Stimulated activated CD8-positive, alpha-beta memory T cell treated with anti-CD3 and anti-CD28 coated beads, Interleukin-15, amount 100 ng/mL, for 24 hours (primary cell): ENCODE results near the gene MYCL.

Experiments
- DNase-seq: peaks from one replicate; pipeline ENCODE4 v3.0.0-alpha.2; 2020; ENCODE audit warnings: low read depth

MYCL gene, protein sequence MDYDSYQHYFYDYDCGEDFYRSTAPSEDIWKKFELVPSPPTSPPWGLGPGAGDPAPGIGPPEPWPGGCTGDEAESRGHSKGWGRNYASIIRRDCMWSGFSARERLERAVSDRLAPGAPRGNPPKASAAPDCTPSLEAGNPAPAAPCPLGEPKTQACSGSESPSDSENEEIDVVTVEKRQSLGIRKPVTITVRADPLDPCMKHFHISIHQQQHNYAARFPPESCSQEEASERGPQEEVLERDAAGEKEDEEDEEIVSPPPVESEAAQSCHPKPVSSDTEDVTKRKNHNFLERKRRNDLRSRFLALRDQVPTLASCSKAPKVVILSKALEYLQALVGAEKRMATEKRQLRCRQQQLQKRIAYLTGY

DNA sequence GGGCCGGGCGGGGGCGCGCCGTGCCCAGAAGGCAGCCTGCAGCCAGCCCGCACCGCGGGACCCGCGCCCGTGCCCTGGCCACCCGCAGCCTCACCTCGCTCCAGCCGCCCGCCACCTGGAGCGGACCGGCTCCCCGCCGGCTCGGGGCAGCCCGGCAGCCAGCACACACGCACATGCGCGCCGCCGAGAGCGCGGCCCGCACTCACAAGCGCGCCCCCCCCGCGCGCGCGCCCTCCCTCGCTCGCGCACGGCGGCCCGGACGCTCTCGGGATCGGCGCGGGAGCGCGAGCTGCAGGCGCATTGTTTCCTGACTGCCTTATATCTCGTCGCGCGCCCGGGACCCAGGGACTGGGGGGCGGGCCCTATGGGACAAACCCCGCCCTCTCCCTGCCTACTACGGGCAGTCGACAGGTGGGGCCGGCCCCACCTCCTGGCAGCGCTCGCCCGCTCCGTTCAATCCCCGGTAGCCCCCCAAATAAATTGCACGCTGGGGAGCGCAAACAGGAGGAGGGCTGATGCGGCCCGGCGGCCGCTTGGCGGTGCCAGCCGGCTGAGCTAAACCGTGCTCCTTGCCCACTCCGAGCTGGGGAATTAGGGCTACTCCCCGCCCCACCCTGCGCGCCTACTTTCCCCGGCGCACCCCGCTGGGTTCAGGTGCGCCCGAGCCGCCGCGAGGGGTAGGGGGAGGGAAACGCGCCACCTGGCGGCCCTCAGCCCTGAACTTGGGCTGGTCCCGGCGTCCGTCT lies at the start of gene MYCL:
MYCL (minus strand) TSS at position 204 of the 746 bp plus-strand sequence. CDS start 483 bp downstream, outside the sequence.
- DNase-seq = peak; percentile 39

DNA sequence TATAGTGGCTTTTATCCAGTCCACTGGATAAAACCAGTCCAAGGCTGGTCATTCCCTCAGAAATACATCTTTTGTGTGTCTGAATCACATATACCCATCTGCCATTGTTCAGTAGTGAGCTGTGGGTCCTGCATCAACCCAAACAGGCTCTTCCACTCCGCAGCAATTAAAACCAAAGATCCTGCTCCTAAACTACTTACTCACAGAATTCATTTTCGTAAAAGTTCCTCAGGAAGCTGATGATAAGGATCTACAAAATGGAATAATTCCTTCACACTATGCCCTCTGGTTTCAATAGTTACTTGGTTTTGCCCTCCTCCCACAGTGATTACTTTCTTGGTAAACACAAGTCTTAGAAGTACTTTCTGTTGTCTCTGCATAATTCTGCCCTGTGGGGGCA lies 48.2 kb upstream of the MYCL start:
- DNase-seq = no peak

DNA sequence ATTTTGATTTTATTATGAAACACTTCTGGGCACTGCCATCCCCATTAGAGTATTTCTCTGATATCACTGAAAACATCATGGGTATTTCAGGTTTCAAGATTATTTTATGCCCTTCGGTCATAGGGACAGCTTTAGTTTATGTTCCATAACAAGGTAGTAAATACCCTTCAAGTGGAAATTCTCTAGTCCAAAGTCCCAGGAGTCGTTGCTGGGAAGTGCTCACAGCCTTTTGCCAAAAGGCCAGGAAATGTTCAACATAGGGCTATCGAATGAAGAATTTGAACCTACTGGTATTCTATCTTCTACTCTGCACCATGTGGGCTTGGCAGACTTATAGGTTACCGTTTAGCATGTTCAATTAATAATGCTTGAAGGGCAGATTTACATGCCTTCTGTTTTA lies 45.5 kb upstream of the MYCL start:
- no peak for DNase-seq

DNA sequence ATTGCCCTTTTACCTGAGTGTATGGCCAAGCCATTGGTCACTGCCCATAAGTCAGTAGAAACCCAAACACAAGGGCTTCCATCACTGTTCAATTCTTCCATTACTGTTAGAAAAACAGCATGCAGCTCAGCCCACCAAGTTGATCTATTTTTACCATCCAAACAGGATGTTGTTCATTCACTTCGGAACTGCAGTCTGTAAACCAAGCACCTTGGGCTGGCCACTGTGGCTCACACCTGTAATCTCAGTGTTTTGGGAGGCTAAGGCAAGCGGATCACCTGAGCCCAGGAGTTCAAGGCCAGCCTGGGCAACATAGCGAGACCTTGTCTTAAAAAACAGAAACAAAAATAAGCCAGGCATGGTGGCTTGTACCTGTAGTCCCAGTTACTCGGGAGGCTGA lies 44.5 kb upstream of the MYCL start:
- no peak for DNase-seq

DNA sequence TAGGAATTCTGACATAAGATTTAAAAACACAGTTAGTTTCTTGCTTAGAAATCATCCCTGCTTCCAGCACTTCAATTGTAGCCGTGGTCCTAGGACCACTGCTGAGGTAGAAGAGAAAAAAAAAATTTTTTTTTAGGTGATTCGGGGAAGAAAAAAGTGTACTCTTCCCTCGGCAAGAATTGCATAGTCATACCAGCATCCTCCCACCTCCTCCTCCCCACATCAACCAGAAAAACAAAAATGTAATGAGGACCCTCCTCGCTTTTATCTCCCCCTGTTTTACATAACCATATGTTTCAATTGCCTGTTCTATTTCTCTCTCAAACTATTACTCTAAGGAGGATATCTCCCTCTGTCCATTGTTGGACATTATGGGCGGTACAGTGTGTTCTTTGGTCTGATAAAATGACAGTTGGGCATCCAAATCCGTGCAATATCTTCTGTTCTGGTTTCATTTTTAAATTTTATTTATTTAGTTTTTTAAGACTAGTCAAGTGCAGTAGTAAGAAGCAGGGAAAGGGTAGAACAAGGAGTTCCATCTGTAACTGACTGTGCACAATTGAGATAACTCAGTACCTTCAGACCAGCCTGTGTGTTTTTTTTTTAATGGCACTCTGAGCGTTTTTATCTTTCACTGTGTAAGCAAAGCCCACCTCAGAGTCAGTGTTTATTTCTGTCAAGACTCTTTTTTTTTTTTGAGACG lies 42.8 kb upstream of the MYCL start:
- DNase-seq = no peak

DNA sequence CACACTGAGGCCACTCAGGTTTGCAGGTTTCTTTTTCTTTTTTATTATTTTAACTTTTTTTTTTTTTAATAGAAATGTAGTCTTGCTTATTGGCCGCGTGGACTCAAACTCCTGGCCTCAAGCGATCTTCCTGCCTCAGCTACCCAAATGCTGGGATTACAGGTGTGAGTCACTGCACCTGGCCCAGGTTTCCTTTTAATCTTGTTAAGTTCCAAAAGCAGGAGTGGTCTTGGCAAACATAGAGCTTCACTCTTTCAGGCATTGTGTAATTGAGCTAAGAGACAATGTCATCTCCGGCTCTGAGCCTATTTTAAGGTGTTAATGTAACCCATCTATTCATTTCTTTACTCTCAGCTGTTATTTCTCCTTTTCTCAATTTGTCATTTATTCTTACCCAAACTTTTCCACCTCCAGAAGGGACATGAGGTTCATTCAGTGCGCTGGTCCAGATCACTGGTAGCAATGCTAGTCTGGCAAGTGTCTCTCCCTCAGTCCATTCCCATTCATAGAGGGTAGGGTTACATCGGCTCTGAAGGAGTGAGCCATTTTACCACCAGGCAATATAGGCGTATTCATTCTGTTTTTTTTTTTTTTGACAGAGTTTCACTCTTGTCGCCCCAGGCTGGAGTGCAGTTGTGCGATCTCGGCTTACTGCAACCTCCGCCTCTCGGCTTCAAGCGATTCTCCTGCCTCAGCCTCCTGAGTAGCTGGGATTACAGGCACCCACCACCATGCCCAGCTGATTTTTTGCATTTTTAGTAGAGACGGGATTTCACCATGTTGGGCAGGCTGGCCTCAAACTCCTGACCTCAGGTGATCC lies 42.0 kb upstream of the MYCL start:
- no peak for DNase-seq

DNA sequence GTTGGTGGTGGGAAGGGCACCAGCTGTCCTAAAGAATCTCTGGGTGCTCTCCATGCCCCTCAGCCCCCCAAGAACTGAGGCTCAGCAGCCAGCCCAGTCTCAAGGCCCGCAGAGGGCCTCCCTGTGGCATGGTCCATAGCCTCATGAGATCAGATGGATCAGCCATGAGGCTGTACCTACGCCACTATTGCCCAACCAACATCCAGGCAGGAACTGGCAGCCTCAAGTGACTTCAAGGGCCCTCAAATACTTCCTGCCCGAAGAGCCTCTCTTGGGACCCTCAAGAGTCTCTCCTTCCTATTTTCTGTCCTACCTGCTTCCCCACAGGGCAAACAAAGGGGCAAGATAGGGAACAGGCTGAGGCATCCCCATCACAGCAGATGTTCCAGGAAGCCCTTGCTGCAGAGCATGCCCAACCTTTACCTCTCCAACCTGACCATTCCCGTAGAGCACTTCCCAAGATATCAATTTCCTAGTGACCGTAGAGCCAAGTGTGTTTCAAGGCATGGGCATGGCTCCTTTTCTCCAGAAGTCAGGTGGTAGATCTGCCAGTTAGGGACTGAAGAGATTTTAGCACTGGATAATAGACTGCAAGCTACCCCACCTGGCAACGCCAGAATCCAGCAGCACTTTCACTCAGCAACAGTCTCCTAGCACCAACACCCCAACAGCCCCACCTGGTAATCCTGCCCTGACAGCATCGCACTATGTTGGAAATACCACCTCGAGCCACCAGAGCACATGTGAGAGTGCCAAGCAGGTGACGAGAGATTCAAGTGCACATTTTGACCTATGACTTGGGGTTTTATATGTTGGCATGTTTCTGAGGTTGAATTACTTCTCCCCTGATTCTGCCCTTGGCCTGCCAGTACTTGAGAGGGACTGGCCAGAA lies 39.5 kb upstream of the MYCL start:
- no peak for DNase-seq

DNA sequence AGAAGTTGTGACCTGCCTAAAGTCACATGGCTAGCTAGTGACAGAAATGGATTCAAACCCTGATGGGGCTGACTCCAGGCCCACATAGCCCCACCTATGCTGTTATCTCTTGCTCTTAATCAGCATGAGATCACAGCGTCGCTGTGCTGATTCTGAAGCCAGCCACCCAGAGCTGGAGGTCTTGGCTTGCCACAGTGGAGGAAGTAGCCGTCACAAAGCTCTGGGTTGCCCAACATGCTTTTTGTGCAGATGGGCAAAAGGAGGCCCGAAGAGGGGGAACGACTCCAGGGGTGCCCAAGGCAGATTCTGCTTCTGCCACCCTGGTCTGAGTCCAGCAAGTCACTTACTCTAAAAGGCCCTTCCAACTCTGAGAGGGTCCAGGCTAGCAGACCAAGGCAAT lies 38.5 kb upstream of the MYCL start:
- no peak for DNase-seq

DNA sequence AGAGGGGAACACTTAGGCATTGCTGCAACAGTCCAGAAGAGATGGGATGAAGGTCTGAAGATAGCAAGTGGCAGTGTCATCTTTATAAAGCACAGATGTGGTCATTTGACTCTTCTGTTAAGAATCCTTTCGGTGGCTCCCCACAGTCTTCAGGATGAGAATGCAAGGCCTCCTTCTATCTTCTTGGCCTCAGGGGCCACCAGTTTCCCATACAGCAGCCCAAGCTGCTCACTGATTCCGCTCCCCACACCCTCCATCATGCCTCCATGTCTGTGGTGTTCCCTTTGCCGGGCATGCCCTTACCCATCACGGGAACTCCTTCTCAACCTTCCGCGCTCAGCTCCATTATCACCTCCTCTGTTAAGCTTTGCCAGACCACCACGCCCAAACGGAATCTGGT lies 37.1 kb upstream of the MYCL start:
- DNase-seq = no peak

DNA sequence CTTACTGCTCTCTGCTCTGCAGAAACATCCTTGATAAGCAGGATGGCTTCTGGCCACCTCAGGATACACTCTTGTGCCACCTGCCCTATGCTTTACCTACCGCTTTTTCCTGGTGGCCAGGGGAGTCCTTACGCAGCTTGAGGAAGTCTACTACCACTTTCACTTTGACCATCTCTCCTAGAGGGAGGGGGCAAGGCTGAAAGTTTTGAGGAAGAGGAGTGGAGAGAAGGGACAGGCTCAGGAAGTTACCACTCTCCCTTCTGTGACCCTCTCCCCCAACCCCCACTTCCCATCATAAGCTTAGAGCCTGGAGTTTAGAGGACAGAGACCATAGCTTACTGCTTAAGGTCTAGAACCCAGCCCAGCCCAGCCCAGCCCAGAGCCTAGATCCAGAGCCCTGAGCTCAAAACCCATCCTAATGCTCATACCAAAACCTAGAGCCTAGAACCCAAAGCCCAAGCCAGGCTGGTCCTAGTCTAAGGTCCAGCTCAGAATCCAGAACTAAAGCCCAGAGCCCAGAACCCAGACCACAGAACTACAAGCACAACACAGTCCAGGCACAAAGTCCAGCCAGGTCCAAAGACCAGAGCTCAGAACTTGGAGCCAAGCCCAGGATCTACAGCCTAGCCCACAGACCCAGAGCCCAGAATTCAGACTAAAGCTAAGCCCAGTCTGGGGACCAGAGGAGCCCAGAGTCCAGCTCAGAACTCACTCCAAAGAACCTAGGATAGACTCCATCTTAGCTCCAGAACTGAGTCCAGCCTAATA lies 35.2 kb upstream of the MYCL start:
- no peak for DNase-seq

DNA sequence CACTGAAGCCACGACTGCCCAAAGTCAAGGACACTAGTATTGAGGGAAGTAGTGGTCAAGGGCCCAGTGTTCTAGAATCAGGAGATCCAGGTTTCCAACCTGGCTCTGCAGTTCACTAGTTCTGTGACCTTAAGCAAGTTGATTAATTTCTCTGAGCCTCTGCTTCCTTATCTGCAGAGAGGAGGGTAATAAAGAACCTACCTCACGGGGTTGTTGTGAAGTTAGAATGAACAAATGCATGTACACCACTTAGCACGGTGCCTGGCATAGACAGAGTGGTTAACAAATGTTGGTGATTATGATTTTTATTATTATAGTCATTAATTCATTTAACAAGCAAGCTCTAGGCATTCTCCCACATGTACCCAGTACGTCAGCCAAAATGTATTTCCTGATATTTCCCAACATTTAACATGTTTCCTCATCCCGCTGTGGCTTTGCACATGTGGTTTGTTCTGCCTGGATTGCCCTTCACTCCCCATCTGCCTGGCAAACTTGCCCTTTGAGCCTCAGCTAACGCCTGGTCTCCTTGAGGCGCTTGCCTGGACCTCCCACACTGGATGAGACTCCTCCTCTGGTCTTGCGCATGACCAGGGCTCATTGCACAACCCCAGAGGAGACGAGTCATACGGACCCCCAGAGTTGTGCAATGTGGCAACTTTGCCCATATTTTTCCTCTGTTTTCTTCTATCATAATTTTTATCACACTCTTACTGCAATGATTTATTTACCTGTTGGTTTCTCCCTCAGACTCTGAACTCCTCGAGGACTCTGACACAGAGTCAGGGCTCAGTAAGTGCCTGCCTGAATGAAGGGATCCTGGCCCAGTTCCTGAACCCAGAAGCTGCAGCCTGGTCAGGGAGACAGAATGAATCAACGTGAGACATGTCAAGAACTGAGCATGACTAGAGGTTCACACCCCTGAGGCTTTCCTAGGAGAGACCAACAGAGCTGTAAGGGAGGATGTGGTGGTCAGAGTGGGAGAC lies 32.5 kb upstream of the MYCL start:
- DNase-seq = no peak

DNA sequence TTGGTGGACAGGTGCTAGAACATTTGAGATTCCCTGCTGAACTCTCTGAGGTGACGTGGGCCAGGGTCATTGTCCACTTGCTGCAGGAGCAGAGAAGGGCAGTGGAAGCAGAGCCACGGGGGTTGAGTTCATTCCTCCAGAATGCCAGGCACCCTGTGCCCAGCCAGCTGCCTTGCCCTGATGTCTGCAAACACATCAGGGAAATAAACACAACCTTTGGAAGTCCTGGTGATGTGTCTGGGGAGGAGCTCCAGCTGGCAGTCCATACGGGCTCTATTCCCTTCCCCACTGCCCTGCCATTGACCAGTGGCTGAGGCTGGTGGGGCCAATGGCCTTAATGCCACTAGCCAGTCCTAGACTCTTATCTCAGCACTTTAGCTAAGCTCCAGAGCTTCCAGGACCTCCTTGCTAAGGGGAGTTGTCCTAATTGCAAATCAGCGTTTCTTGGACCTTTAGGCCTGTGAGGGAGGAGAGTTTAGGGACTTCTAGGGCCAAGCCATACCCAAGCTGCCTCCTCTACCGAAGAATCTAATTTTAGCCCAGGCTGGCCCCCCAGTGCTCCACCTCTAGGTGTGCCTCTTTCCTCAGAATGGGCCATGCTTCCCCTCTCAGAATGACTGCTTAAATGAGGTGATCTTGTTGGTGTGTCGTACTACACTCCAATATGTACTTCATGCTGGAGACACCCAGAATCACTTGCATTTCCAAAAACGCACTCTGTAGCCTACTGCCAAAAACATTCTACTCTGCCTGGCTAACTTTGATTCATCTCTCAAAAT lies 27.3 kb upstream of the MYCL start:
- DNase-seq = no peak

DNA sequence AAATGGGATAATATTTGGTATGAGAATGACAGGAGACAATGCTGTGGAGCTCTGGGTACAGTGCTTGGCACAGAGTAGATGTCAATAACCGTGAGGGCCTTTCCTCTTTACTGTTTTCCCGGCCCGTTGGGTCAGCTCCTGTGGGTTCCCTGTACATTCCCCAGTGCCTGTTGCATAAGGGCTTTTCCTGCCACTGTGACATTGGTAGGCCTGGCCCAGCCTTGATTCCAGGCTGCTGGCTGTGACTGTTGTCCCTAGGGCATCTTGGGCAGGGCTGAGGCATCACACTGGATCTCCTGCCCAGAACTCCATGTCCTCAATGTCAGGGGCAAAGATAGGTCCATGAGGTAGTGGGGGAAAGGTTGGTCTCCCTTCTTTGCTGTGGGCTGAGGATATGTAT lies 25.8 kb upstream of the MYCL start:
- DNase-seq = no peak

DNA sequence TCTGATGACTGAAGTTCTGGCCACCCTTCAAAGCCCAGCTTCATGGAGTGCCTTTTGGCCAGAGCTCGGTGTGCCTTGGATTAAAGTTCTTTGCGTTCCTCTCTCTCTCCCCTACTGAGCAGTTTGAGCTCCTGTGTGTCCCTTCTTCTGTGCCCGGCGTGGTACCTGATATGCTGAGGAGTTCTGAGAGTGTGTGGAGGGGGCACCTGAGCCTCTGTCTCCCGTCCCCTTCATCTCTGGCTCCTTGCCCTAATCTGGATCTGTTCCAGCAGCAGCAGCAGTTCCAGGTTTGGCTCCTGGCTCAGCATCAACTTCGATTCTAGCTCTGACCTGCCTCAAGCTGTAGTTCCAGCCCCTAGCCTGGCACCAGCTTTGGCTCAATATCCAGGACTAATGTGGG lies 25.1 kb upstream of the MYCL start:
- no peak for DNase-seq

DNA sequence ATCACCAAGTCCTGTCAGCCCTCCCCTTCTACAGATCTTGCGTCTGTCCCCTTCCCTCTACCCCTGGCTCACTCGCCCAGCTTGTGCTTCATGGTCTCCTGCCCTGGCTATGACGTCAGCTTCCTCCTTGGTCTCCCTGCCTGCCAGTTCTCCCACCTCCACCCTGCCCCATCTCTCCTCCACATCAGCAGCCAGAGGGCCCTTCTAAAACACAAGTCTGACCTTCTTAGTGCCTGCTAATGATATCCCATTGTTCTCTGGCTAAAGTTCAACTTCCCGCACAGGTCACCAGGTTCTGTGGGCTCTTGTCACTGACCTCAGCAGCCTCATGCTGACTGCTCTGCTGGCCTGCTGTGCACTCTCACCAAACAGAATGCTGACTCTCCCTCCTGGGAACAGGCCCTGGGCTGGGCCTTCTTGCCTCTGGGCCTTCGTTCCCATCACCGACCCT lies 24.7 kb upstream of the MYCL start:
- no peak for DNase-seq

DNA sequence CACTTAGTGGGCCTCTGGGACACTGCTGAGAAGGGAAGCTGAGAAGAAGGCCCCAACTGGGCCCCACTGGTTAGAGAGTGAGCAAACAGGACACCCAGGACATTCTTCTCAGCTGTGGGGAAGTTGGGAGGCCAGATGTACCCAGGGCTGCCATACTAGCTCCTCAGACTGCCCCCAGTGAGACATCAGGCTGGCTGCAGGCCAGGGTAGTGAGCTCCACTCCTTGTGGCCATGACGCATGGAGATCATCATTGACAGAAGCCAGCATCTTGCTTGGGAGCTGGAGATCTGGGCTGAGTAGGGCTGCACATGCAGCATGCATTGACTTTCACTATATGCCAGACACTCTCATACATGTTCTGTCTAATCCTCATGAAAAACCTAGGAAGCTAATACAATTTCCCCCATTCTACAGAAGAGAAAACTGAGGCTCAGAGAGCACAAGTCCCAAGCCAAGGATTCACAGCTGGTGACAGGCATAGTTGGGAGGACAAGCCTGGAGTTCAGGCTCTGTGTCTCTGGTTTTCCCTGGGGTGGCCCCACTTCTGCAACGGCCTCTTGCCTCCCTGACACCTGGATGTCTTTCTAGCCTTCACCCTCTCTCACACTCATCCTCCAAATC lies 24.1 kb upstream of the MYCL start:
- no peak for DNase-seq

DNA sequence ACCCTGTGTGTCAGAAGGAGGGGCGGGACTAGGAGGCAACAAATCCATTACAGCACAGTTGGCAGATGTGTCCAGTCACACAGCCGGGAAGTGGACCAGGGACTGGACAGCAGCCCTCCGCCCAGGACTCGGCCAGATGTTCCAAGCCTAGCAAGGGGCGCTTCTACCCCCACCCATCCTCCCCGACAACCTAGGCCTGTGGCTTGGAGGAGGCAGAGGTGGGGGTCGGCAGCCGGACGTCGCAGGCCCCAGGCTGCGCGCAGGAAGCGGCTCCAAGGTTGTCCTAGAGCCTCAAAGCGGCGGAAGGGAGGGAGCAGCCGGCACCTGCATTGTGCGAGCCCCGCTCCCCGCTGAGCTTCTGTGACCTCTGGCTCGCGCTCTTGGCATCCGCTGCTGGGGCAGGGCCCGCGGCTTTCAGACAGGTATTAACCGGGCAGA lies 20.6 kb upstream of the MYCL start:
- DNase-seq = no peak

DNA sequence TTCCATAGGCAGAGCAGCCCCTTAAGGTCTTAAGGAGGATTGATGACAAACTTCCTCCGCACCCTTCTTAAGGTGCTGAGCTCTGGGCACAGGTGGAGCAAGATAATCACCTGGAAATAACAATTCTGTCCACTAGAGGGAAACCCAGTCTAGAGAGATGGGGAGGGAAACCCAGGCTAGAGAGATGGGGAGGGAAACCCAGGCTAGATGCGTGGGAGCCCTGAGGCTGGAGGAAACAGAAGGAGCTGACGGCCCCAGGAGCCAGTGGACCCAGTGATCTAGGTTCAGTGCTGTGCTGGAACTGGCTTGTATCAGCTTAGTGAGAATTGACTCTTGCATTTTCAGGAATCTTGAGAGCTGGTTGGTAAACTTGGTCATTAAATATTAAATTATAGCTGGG lies 17.8 kb upstream of the MYCL start:
- no peak for DNase-seq
